Smooth muscle cell (in vitro differentiated cells): ENCODE measurements around the gene ABL2. TPM values are rescaled to one million over a fixed set of nuclear protein-coding genes. Genes with fewer than 3 reads are reported as not detected.

ENCODE experiments used
- DNase-seq: peaks from one replicate; lab custom pipeline; 2025; ENCODE audit not compliant: unreplicated experiment; lab: John Stamatoyannopoulos, UW
- H2AFZ ChIP-seq: fragments of 200-600 bp; sonication (generic); 2 replicates; pipeline ENCODE4 v1.6.0; 2016; ENCODE audit warnings: antibody characterized with exemption, low read depth, mild to moderate bottlenecking
- H3F3A ChIP-seq: fragments of 200-600 bp; sonication (generic); 2 replicates; pipeline ENCODE4 v1.6.0; 2017; ENCODE audit warnings: antibody characterized with exemption, low read depth
- H3K27ac ChIP-seq: fragments of 200-600 bp; sonication (generic); 2 replicates; pipeline ENCODE4 v1.5.1; 2016; ENCODE audit warnings: low read depth, mild to moderate bottlenecking
- H3K27me3 ChIP-seq: fragments of 200-600 bp; sonication (generic); 2 replicates; pipeline ENCODE4 v1.6.1; 2016; ENCODE audit warnings: low read depth, mild to moderate bottlenecking
- H3K36me3 ChIP-seq: fragments of 200-600 bp; sonication (generic); 2 replicates; pipeline ENCODE4 v1.5.1; 2016; ENCODE audit warnings: low read depth
- H3K4me1 ChIP-seq: fragments of 200-600 bp; sonication (generic); 2 replicates; pipeline ENCODE4 v1.5.1; 2016; ENCODE audit warnings: low read depth
- H3K4me2 ChIP-seq: fragments of 200-600 bp; sonication (generic); 2 replicates; pipeline ENCODE4 v1.6.0; 2016; ENCODE audit warnings: mild to moderate bottlenecking
- H3K4me3 ChIP-seq: fragments of 200-600 bp; sonication (generic); 2 replicates; pipeline ENCODE4 v1.5.1; 2016; ENCODE audit warnings: mild to moderate bottlenecking
- H3K79me2 ChIP-seq: fragments of 200-600 bp; sonication (generic); 2 replicates; pipeline ENCODE4 v1.6.0; 2016; ENCODE audit warnings: low read depth, mild to moderate bottlenecking
- H3K9ac ChIP-seq: fragments of 200-600 bp; sonication (generic); 2 replicates; pipeline ENCODE4 v1.6.0; 2016; ENCODE audit warnings: low read depth
- H3K9me3 ChIP-seq: fragments of 200-600 bp; sonication (generic); replicated peaks from 2 replicates; pipeline ENCODE4 v1.5.1; 2016; ENCODE audit warnings: low read depth
- H4K20me1 ChIP-seq: fragments of 200-600 bp; sonication (generic); 2 replicates; pipeline ENCODE4 v1.6.0; 2016; ENCODE audit warnings: low read depth
- CTCF ChIP-seq: fragments of 200-600 bp; sonication (generic); IDR thresholded peaks from 2 replicates; pipeline ENCODE4 v1.5.1; 2017; ENCODE audit warnings: borderline replicate concordance, mild to moderate bottlenecking, antibody characterized with exemption; ENCODE audit not compliant: insufficient read depth, poor library complexity, severe bottlenecking
- WGBS: methylation state at CpG from one replicate; pipeline ENCODE4 v1.1.7; 2016; ENCODE audit warnings: low lambda C conversion rate; 5-methylcytosine and 5-hydroxymethylcytosine counted together
- polyA plus RNA-seq: library from polyadenylated mRNA; unstranded; fragments of >200 nt; fragmentation: Nextera tagmentation; extraction: Ambion mirVana; gene quantifications from 2 replicates; pipeline ENCODE4 v1.2.1, GENCODE V29; 2016
- total RNA-seq: library from RNA; depleted of rRNA; stranded (reverse); fragments of >200 nt; gene quantifications from 2 replicates; pipeline ENCODE4 v1.2.3, GENCODE V29; 2014

The ABL2 gene
- total and polyA plus RNA-seq, 2 experiments from 2014 or later, result 16.5 to 56.5 TPM

GRCh38 chr1:179095377-179095776, 134.1 kb downstream of the ABL2 start:
- 93% methylated on average over 4 of the region's 4 CpGs for WGBS
- Histone ChIP-seq H3K27me3 (no peaks in the 10 kb centered on the region), H3K4me3 (no peak overlapping the region), H3K4me2 (no peak overlapping the region), H3K9ac (no peak overlapping the region), H4K20me1 (no peaks in the 10 kb centered on the region), H3K27ac (no peak overlapping the region), H2AFZ (no peak overlapping the region), H3K36me3 (peaks cover 20% of the 10 kb centered on the region), H3K9me3 (no peaks in the 10 kb centered on the region), H3K4me1 (no peaks in the 10 kb centered on the region), H3K79me2 (no peaks in the 10 kb centered on the region), H3F3A (no peaks in the 10 kb centered on the region)
- no peak for DNase-seq
- TF ChIP-seq CTCF, result no peak

GRCh38 chr1:179094818-179095217, 134.7 kb downstream of the ABL2 start:
- Histone ChIP-seq H3K36me3 (peaks cover 20% of the 10 kb centered on the region), H3K27ac (no peak overlapping the region), H3K79me2 (no peaks in the 10 kb centered on the region), H4K20me1 (no peaks in the 10 kb centered on the region), H3K4me2 (no peak overlapping the region), H3F3A (no peaks in the 10 kb centered on the region), H3K9me3 (no peaks in the 10 kb centered on the region), H3K9ac (no peak overlapping the region), H3K4me1 (no peaks in the 10 kb centered on the region), H2AFZ (no peak overlapping the region), H3K4me3 (no peak overlapping the region), H3K27me3 (no peaks in the 10 kb centered on the region)
- no peak for TF ChIP-seq CTCF
- 93% methylated on average over 5 of the region's 5 CpGs for WGBS
- DNase-seq, result no peak

GRCh38 chr1:179092896-179093461, 136.5 kb downstream of the ABL2 start:
- DNase-seq, result no peak

More at GRCh38 chr1:179092896-179093461, 136.5 kb downstream of the ABL2 start:
- Histone ChIP-seq H2AFZ (no peak overlapping the region), H3K27me3 (no peaks in the 10 kb centered on the region), H4K20me1 (no peaks in the 10 kb centered on the region), H3K9me3 (no peaks in the 10 kb centered on the region), H3K36me3 (peaks cover 20% of the 10 kb centered on the region), H3K4me3 (no peak overlapping the region), H3K4me2 (no peak overlapping the region), H3F3A (no peaks in the 10 kb centered on the region), H3K79me2 (no peaks in the 10 kb centered on the region), H3K27ac (no peak overlapping the region), H3K4me1 (no peaks in the 10 kb centered on the region), H3K9ac (no peak overlapping the region)
- TF ChIP-seq CTCF, result no peak
- 94% methylated on average over 9 of the region's 9 CpGs for WGBS
